ENCODE data around the gene FLNB.

DNA sequence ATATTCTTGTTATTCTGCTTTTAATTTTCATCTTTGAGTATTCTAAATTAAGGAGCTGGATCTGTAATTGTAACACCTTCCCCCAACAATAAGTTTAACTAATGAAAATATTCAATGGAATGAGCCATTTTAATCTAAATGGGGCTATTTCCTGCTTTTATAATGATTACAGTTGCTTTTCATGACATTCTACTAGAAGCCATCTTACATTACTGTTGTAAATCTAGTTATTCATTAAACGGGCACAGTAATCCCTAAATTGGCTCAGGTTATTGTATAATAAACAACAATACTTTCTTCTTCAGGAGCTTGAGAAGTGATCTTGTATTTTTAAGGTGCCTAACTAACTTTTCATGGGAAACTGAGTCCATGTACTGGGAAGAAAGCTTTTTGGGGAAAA is 8.5 kb downstream of the FLNB start:
- TF ChIP-seq RUNX1 (IDR thresholded peaks at IDR 0.05; ENCODE audit: low read depth) = no peak
- no peak for TF ChIP-seq PRMT5 (CRISPR knock-in tag; IDR thresholded peaks at IDR 0.05)
- TF ChIP-seq GTF2A2 (tag; IDR thresholded peaks at IDR 0.05) = no peak
- TF ChIP-seq CBX3 (IDR thresholded peaks at IDR 0.05; ENCODE audit: borderline replicate concordance in 1 of 2, low read length in 2 of 2) = no peak
- no peak for TF ChIP-seq ZKSCAN1 (IDR thresholded peaks at IDR 0.05; ENCODE audit: low read depth, low read length)
- TF ChIP-seq RFX5 (IDR thresholded peaks at IDR 0.05; ENCODE audit: low read depth, low read length) = no peak
- no peak for TF ChIP-seq CBX5 (IDR thresholded peaks at IDR 0.05; ENCODE audit: borderline replicate concordance, low read depth)
- no peak for TF ChIP-seq CEBPG (CRISPR knock-in tag; IDR thresholded peaks at IDR 0.05)
- no peak for TF ChIP-seq CEBPG (tag; conservative IDR thresholded peaks at IDR 0.05 in 1 of 2, IDR thresholded peaks at IDR 0.05 in 1 of 2)
- TF ChIP-seq NFATC3 (IDR thresholded peaks at IDR 0.05) = no peak
- TF ChIP-seq, protein P1, sequence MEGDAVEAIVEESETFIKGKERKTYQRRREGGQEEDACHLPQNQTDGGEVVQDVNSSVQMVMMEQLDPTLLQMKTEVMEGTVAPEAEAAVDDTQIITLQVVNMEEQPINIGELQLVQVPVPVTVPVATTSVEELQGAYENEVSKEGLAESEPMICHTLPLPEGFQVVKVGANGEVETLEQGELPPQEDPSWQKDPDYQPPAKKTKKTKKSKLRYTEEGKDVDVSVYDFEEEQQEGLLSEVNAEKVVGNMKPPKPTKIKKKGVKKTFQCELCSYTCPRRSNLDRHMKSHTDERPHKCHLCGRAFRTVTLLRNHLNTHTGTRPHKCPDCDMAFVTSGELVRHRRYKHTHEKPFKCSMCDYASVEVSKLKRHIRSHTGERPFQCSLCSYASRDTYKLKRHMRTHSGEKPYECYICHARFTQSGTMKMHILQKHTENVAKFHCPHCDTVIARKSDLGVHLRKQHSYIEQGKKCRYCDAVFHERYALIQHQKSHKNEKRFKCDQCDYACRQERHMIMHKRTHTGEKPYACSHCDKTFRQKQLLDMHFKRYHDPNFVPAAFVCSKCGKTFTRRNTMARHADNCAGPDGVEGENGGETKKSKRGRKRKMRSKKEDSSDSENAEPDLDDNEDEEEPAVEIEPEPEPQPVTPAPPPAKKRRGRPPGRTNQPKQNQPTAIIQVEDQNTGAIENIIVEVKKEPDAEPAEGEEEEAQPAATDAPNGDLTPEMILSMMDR (IDR thresholded peaks at IDR 0.05 in 2 of 3, conservative IDR thresholded peaks at IDR 0.05 in 1 of 3; ENCODE audit: insufficient read depth in 2 of 3, low read depth in 1 of 3, low read length in 3 of 3) = no peak

Measured in K562 (cell line).